ENCODE measurements around the gene TRMT10B. TPM values are rescaled to one million over a fixed set of nuclear protein-coding genes. Genes with fewer than 3 reads are reported as not detected.

TRMT10B gene
- total RNA-seq, 1 experiment from 2014 or later, result 5.2 TPM

DNA sequence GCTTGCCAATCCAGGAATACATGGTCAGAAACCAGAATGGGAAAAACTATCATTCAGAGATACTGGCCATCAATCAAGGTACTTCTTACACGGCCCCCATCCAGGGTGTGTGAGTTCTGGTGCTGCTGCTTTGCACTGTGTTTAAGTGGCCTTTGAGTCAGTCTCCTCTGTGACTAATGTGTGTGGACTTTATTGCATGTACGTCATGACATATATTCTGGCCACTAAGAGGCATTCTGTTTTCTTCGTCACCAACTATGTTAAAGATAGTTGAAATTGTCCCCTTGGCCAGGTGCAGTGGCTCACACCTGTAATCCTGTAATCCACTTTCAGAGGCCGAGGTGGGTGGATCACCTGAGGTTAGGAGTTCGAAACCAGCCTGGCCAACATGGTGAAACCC lies 22.7 kb downstream of the TRMT10B start:
- no TSS peak for BruUV-seq (replicated peaks)
- Histone ChIP-seq H4K20me1 (ENCODE audit: insufficient read depth) (no peaks in the 10 kb centered on the region; the same call in 1 of the 2 replicates), H3K9me2 (ENCODE audit: insufficient read depth) (no peaks in the 10 kb centered on the region), H2AFZ (no peak overlapping the region), H3K36me3 (ENCODE audit: low read depth) (no peaks in the 10 kb centered on the region; the same call in 1 of the 2 replicates), H3K9me3 (ENCODE audit: insufficient read depth, low read depth) (no peaks in the 10 kb centered on the region), H3K4me3 (no peak overlapping the region), H3K79me2 (ENCODE audit: low read depth) (no peaks in the 10 kb centered on the region), H3K27me3 (ENCODE audit: insufficient read depth, low read depth) (no peaks in the 10 kb centered on the region), H3K27ac (no peak overlapping the region), H3K4me2 (no peak overlapping the region), H3K4me1 (replicated peaks; ENCODE audit: insufficient read depth) (no peaks in the 10 kb centered on the region), H3F3A (ENCODE audit: insufficient read depth, low read depth) (0 out of 2 replicates have a peak, but pooled peaks cover 5% of the 10 kb centered on the region)
- ChIA-PET CTCF (no interaction called here), POLR2A (ENCODE audit: unreplicated experiment) (no interaction called here)
- no peak for DNase-seq
- intact Hi-C loops (cut with micrococcal nuclease; ENCODE audit: unreplicated experiment), result no loop called here
- TF ChIP-seq EZH2 (IDR thresholded peaks at IDR 0.05; ENCODE audit: low read depth), result no peak
- TF ChIP-seq, protein P1, sequence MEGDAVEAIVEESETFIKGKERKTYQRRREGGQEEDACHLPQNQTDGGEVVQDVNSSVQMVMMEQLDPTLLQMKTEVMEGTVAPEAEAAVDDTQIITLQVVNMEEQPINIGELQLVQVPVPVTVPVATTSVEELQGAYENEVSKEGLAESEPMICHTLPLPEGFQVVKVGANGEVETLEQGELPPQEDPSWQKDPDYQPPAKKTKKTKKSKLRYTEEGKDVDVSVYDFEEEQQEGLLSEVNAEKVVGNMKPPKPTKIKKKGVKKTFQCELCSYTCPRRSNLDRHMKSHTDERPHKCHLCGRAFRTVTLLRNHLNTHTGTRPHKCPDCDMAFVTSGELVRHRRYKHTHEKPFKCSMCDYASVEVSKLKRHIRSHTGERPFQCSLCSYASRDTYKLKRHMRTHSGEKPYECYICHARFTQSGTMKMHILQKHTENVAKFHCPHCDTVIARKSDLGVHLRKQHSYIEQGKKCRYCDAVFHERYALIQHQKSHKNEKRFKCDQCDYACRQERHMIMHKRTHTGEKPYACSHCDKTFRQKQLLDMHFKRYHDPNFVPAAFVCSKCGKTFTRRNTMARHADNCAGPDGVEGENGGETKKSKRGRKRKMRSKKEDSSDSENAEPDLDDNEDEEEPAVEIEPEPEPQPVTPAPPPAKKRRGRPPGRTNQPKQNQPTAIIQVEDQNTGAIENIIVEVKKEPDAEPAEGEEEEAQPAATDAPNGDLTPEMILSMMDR (conservative IDR thresholded peaks at IDR 0.05), result no peak

DNA sequence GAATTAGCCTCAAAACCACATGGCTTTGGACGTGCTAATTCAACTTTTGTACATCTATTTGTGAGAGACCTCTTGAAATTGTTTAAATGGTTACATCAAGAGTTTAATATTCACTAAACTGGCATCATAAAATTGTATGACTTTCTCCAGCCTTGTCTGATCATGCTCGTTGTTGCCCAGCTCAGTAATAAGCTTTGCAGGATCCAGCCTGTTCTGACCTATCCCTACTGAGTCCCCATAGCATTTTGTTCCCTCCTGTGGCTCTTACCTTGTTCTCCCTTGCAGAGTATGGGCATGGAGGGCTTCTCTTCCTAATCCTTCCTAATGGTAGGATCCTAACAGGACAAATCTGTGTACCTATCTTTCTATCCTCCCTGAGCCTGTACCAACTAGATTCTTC lies 24.9 kb downstream of the TRMT10B start:
- no TSS peak for BruUV-seq (replicated peaks)
- intact Hi-C loops (cut with micrococcal nuclease; ENCODE audit: unreplicated experiment), result no loop called here
- no peak overlapping the region for H3K4me2 ChIP-seq
- H4K20me1 ChIP-seq (ENCODE audit: insufficient read depth), result no peaks in the 10 kb centered on the region; the same call in 1 of the 2 replicates
- no peaks in the 10 kb centered on the region for H3F3A ChIP-seq (ENCODE audit: insufficient read depth, low read depth)
- peaks cover 16% of the 10 kb centered on the region for H3K79me2 ChIP-seq (ENCODE audit: low read depth)
- CTCF ChIA-PET, result no interaction called here
- POLR2A ChIA-PET (ENCODE audit: unreplicated experiment), result no interaction called here
- TF ChIP-seq EZH2 (IDR thresholded peaks at IDR 0.05; ENCODE audit: low read depth), result no peak
- TF ChIP-seq, protein P1 (conservative IDR thresholded peaks at IDR 0.05), result no peak
- no peaks in the 10 kb centered on the region for H3K9me3 ChIP-seq (ENCODE audit: insufficient read depth, low read depth)
- no peaks in the 10 kb centered on the region; the same call in 1 of the 2 replicates for H3K36me3 ChIP-seq (ENCODE audit: low read depth)
- H3K4me1 ChIP-seq (replicated peaks; ENCODE audit: insufficient read depth), result peaks cover 3% of the 10 kb centered on the region; the same call in 1 of the 2 replicates
- H3K27ac ChIP-seq, result no peak overlapping the region
- no peaks in the 10 kb centered on the region for H3K27me3 ChIP-seq (ENCODE audit: insufficient read depth, low read depth)
- no peak overlapping the region for H2AFZ ChIP-seq
- H3K9me2 ChIP-seq (ENCODE audit: insufficient read depth), result no peaks in the 10 kb centered on the region
- H3K4me3 ChIP-seq, result no peak overlapping the region
- DNase-seq, result no peak

DNA sequence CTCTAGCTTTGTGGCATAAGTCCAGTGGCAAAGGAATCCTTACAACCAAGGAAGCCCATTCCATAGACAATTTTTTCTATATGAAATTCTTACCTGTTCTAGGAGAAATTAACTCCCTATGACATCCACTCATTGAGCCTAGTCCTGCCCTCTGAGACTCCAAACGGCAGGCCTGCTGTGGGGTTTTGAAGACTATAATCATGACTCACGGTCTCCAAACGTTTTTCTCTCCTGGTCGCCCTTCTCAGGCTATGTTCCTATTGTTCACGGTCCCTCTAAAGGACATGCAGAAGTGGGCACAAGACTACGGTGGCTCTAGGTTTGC lies 30.6 kb downstream of the TRMT10B start:
- peak overlapping the region; percentile 50; the same call in 1 of the 2 replicates for H3K27ac ChIP-seq
- intact Hi-C loops (cut with micrococcal nuclease; ENCODE audit: unreplicated experiment), result no loop called here
- CTCF ChIA-PET, result no interaction called here
- no peaks in the 10 kb centered on the region; the same call in 1 of the 2 replicates for H4K20me1 ChIP-seq (ENCODE audit: insufficient read depth)
- no peaks in the 10 kb centered on the region for H3K9me3 ChIP-seq (ENCODE audit: insufficient read depth, low read depth)
- no peaks in the 10 kb centered on the region for H3K9me2 ChIP-seq (ENCODE audit: insufficient read depth)
- peak overlapping the region; percentile 99 for H2AFZ ChIP-seq
- no peaks in the 10 kb centered on the region for H3F3A ChIP-seq (ENCODE audit: insufficient read depth, low read depth)
- POLR2A ChIA-PET (ENCODE audit: unreplicated experiment), result interaction anchor here (0.6 kb wide), 1 partner anchor 192 kb away, joined by 3 read pairs; the partner anchor contains the start of gene TOMM5
- no TSS peak for BruUV-seq (replicated peaks)
- H3K4me2 ChIP-seq, result peak overlapping the region; percentile 85
- TF ChIP-seq, protein P1 (conservative IDR thresholded peaks at IDR 0.05), result no peak
- TF ChIP-seq EZH2 (IDR thresholded peaks at IDR 0.05; ENCODE audit: low read depth), result no peak
- peaks cover 12% of the 10 kb centered on the region; the same call in 1 of the 2 replicates for H3K4me1 ChIP-seq (replicated peaks; ENCODE audit: insufficient read depth)
- peak overlapping the region; percentile 98 for H3K4me3 ChIP-seq
- no peaks in the 10 kb centered on the region; the same call in 1 of the 2 replicates for H3K36me3 ChIP-seq (ENCODE audit: low read depth)
- DNase-seq, result no peak
- no peaks in the 10 kb centered on the region for H3K27me3 ChIP-seq (ENCODE audit: insufficient read depth, low read depth)
- peaks cover 37% of the 10 kb centered on the region for H3K79me2 ChIP-seq (ENCODE audit: low read depth)
